ENCODE results near the gene CACNA1F.

CACNA1F gene

DNA sequence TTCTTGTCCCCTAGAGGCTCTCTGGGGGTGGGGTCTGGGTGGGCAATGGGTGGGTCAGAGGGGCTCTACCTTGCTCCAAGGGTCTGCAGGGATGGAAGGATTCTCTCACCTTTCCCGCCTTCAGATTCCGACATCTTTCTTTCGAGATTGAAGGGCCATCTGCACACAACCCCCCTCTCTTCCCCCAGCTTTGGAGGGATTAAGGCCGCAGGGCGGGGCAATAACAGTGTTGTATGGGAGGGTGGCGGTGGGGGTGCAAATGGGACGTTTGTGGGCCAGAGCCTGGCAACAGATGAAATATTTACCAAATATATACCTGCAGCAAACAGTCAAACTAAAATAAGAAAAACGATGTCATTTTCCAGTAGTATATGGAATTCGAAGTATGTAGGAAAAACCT, at the start of gene CACNA1F:
CACNA1F (minus strand) TSS at position 165 of the 400 bp plus-strand sequence; CDS start at position 134, 31 bp downstream.
- DNase-seq (ENCODE audit: low spot score) = no peak

GRCh38 chrX:49282647-49283011, 49.5 kb upstream of the CACNA1F start:
- DNase-seq (ENCODE audit: low spot score) = no peak

DNA sequence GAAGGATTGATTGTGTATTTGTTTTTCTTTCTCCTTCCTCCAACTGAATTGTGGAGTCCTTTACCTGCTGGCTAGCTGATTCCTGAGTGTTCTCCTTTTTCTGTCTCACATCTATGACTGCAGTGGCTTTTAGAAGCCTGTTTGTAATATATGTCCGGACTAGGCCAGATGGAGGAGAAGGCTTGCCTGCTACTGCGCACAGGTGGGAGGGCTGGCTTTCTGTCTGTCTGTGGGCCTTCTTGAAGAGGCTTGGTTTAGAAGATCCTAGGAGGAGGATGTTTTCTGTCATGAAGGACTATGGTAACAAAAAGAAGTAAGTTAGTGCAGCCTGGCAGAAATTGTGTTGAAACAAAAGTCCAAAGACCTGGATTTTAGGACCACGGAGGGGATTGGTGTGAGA, 44.9 kb upstream of the CACNA1F start:
- DNase-seq (ENCODE audit: low spot score) = no peak

- no peak for DNase-seq (ENCODE audit: low spot score)
These were observed 44.3 kb upstream of the CACNA1F start for GRCh38 chrX:49277535-49277830.

DNA sequence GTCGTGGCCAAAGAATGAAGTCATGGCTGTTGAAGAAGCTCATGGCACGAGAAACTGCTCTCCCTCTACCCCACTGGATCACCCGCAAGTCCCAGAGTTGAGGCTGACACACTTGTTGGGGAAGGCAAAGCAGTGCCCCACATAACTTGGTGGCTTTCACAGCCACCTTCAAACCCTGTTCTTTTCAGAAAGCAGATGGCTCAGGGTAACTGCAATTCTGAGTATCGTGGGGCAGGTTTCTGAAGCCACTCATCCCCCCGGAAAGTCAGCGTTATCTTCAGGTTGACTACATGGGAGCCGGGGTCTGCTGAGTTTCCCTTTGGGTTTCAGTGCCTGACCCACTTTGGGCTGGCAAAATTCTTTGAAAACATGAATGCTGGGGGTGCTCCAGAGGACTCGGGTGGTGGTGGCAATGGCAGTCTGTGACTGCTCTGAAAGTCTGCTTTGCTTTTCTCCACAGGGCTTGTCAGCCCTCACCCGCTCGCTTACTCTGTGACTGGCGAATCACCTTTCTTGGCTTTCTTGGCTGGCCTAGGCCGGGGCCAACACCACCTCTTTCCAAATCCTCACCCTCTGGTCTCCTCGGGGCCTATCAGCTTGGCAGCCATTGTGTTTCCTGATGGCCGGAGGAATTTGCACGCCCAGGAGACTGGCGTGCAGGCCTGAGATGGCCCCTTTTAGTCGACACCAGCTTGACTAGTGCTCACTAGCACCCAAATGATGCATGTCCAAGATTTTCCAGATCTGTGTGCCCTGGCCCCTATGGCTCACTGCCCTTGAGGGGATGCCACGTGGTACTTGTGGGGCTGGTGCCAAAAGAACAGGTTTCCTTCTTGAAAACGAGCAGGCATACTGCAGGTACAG, 43.8 kb upstream of the CACNA1F start:
- DNase-seq (ENCODE audit: low spot score) = no peak

DNA sequence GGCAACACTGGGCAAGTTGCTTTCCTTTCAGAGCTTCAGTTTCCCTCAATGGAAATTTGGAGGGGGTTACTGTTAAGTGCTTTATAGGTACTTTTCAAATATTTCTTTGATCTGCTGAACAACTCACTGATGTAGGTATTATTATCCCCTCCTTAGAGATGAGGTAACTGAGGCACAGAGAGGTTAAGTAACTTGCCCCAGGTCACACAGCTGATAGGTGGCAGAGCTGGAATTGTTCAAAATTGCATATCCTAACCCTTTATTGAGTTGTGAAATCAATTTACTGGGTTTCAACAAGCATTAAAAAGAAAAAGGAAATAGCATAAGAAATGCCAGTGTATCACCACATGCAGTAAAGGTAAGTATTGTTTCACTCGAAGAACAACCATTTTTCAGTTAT, 43.1 kb upstream of the CACNA1F start:
- DNase-seq (ENCODE audit: low spot score) = no peak

- no peak for DNase-seq (ENCODE audit: low spot score)
These were observed 40.1 kb upstream of the CACNA1F start for GRCh38 chrX:49273181-49273727.

DNA sequence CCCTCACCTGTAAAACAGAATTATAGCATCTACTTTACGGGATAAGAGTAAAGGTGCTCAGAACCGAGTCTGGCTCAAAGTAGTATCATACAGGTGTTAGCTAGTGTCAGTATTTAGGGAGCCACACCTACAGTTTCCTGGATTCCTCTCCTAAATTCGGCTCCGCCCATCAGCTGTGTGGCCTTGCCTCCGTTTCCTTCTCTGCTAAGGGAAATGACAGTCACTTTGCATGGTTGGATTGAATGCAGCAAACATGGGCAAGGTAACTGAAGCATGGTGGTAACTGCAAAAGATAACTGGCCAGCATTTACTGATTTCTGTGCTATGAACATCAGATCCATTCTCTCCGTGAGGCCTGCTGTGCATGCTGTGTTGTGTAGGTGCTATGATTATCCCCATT, 39.3 kb upstream of the CACNA1F start:
- DNase-seq (ENCODE audit: low spot score) = no peak

DNA sequence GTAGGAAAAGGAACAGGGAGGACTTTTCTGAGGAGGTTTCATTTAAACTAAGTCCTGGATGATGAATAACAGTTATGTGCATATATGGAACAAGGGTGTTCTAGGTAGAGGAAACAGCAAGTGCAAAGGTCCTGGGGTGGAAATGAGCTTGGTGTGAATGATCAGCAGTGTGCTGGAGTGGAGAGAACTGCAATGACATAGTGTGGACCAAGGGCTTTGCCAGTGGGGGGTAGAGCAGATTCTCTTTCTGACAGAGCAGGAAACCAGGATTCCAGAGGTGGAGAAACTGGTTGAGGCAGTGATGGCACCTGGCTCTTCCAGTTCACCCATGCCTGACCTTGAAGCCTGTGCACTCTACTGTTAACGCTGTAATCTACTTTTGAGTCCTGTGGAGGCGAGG, 38.2 kb upstream of the CACNA1F start:
- DNase-seq (ENCODE audit: low spot score) = no peak

GRCh38 chrX:49270249-49270921, 37.2 kb upstream of the CACNA1F start:
- DNase-seq (ENCODE audit: low spot score) = no peak

- no peak for DNase-seq (ENCODE audit: low spot score)
These were observed 36.7 kb upstream of the CACNA1F start, which contains the start of gene PPP1R3F for GRCh38 chrX:49269767-49270248. TSS of gene PPP1R3F (plus strand) at chrX:49269793. CDS start at chrX:49269870, 77 bp downstream.

- peak; percentile 87 for DNase-seq (ENCODE audit: low spot score)
These were observed 36.0 kb upstream of the CACNA1F start for GRCh38 chrX:49269010-49269766.

DNA sequence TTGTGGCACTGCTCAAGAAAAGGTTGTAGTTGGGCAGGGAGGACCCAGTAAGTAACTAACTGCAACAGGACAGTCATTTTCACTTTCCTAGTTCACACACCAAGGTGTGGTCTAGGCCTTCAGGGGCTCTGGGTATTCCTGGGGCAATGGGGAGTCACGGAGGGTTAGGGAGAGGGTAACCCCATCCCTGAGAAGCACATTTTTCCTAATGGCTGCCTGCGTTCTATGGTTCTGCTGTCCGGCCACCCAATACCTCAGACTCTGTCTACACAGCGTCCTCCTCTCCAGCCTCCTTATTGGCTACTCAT, 35.5 kb upstream of the CACNA1F start:
- DNase-seq (ENCODE audit: low spot score) = no peak

GRCh38 chrX:49266523-49267445, 33.6 kb upstream of the CACNA1F start:
- DNase-seq (ENCODE audit: low spot score) = no peak

- no peak for DNase-seq (ENCODE audit: low spot score)
These were observed 31.3 kb upstream of the CACNA1F start, which contains the start of gene FOXP3 for GRCh38 chrX:49264460-49264859. TSS of gene FOXP3 (minus strand) at chrX:49264710. CDS start at chrX:49258505, 6,205 bp downstream.

DNA sequence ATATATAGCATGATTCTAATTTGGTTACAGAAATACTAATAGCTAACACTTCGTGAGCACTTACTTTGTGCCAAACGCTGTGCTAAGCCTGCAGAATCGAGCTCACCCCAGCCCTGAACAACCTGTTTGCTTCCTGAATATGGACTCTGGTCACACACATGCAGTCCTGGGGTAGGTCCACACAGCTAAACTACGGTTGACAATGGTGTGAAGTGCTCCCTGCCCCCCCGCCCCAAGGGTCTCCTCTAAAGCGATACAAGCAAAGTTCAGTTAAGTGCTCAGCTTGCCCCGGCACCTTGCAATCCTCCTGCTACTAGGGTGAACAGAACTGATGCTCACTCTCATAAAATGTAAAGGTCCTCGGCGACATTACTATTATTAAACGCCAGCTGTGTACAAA, 30.5 kb upstream of the CACNA1F start:
- DNase-seq (ENCODE audit: low spot score) = no peak

DNA sequence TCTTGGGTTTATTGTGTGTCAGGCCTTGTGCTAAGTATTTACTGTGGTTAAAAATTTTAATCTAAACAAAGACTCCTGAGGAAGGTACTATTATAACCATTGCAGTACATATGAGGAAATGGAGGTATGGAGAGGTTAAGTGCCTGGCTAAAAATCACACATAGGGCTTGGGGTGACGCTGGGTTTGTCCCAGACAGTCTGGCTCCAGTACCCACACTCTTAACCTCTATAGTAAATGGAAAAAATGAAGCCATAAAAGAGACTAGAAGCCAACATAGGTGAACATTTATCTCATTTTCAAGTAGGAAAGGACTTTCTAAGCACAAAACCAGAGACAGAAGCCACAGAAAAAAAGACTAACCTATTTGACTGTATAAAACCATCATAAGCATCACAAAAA, 29.5 kb upstream of the CACNA1F start:
- DNase-seq (ENCODE audit: low spot score) = no peak

- DNase-seq (ENCODE audit: low spot score) = no peak
These were observed 27.3 kb upstream of the CACNA1F start for GRCh38 chrX:49260221-49260985.

- no peak for DNase-seq (ENCODE audit: low spot score)
These were observed 25.6 kb upstream of the CACNA1F start for GRCh38 chrX:49258749-49259124.

DNA sequence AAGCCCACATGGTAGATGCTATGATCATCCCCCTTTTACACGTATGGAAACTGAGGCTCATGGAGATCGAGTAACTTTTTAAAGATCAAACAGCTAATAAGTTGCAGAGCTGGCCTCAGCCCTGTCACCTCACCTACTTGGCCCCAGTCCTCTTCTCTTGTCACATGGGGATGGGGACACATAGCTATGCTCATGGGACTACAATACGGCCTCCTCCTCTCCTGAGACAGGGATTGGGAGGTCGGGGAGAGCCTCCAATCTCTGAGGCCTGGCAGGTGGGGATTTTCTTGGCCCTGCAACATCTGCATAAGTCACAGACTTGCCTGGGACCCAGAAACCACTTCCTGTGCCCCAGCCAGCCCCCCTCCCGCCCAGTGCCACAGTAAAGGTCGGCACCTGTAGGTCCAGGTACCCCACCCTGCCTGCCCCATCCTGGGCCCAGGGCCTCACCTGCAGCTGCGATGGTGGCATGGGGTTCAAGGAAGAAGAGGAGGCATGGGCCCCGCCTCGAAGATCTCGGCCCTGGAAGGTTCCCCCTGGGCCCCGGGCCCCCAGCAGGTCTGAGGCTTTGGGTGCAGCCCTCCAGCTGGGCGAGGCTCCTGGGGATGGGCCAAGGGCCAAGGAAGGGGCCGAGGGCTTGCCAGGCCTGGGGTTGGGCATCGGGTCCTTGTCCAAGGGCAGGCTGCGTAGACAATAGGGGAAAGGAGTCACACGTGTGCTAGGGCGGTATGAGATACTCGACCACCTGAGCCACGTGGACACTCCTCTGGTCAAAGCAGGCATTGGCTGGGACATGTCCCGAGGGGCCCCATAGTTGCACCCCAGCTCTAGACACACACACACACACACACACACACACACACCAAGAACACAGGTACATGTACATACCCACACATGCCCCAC, 25.0 kb upstream of the CACNA1F start:
- DNase-seq (ENCODE audit: low spot score) = no peak

All from HuH-7.5 (cell line).